Thyroid gland (tissue), 4 donors: ENCODE measurements around the gene ANKRD34A. TPM values are rescaled to one million over a fixed set of nuclear protein-coding genes. Genes with fewer than 3 reads are reported as not detected.
A peak's percentile ranks its signal among the peaks of the same experiment; 100 is the strongest.

Experiments
- DNase-seq, 2 donors: peaks; one replicate each; pipeline ENCODE4 v3.0.0-alpha.2; 2019
- H3K27ac ChIP-seq, 3 donors: fragments of 200-600 bp; sonication (generic); 1 replicate in 2 of 3; 2 replicates in 1 of 3; pipeline ENCODE4 v1.5.1; 2016 to 2019; ENCODE audit warnings: mild to moderate bottlenecking in 1 of 3, moderate library complexity in 1 of 3
- H3K27me3 ChIP-seq: fragments of 200-600 bp; sonication (generic); one replicate; pipeline ENCODE4 v1.5.1; 2019
- H3K36me3 ChIP-seq, 2 donors: fragments of 200-600 bp; sonication (generic); one replicate each; pipeline ENCODE4 v1.5.1; 2016 to 2019
- H3K4me1 ChIP-seq, 2 donors: fragments of 200-600 bp; sonication (generic); one replicate each; pipeline ENCODE4 v1.5.1; 2017 to 2019
- H3K4me3 ChIP-seq, 3 donors: fragments of 200-600 bp; sonication (generic); replicated peaks in 1 of 3; 1 replicate in 2 of 3; 2 replicates in 1 of 3; pipeline ENCODE4 v1.5.1; 2016; ENCODE audit warnings: mild to moderate bottlenecking in 1 of 3
- H3K9me3 ChIP-seq: fragments of 200-600 bp; sonication (generic); one replicate; pipeline ENCODE4 v1.5.1; 2017
- POLR2A ChIP-seq, 2 donors: fragments of 450-650 bp; IDR thresholded peaks; one replicate each; pipeline ENCODE4 v1.6.1; 2017; ENCODE audit warnings: antibody characterized with exemption in 2 of 2, mild to moderate bottlenecking in 2 of 2, moderate library complexity in 1 of 2
- WGBS, 2 donors: methylation state at CpG; one replicate each; pipeline ENCODE4 v1.1.5; 2017; 5-methylcytosine and 5-hydroxymethylcytosine counted together
- intact Hi-C: fragments of 100-400 bp; cut with DNase I; formaldehyde crosslinking; loops from one replicate; pipeline ENCODE4 v1.15.1; 2023
- total RNA-seq, 4 donors: library from RNA; depleted of rRNA; stranded (reverse); fragments of >200 nt; gene quantifications; one replicate each; pipeline ENCODE4 v1.2.3, GENCODE V29; 2016
- TF ChIP-seq, protein P1 (sequence below), 6 experiments: fragments of 200-600 bp in 3 of 6; fragments of 450-650 bp in 3 of 6; sonication (generic) in 3 of 6; IDR thresholded peaks; one replicate each; pipeline ENCODE4 v1.5.1; 2016 to 2019; ENCODE audit warnings: antibody characterized with exemption in 6 of 6, mild to moderate bottlenecking in 2 of 6, inconsistent platforms in 1 of 6, moderate library complexity in 1 of 6

The ANKRD34A gene
- total RNA-seq, 4 donors from 2014 or later, result 0.13 to 2.0 (median 0.97) TPM

DNA sequence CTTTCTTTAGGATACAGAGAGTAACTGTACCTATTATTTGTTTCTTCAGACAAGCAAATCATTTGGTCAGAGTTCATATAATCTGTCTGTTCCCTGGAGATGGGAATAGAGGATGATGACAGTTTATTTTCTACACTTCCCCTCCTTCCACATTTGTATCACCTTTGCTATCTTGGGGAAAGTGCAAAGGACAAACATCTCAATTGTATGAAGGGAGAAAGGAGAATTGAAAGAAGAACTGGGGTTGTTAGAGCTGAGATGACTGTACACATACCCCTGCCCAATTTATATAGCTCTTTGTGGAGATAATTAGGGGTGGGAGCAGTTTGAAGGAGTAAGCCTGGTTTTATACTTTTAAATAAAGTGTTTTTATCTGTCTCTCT lies 14.1 kb upstream of the ANKRD34A start:
- no peak for TF ChIP-seq POLR2A (IDR thresholded peaks at IDR 0.05)
- TF ChIP-seq, protein P1, sequence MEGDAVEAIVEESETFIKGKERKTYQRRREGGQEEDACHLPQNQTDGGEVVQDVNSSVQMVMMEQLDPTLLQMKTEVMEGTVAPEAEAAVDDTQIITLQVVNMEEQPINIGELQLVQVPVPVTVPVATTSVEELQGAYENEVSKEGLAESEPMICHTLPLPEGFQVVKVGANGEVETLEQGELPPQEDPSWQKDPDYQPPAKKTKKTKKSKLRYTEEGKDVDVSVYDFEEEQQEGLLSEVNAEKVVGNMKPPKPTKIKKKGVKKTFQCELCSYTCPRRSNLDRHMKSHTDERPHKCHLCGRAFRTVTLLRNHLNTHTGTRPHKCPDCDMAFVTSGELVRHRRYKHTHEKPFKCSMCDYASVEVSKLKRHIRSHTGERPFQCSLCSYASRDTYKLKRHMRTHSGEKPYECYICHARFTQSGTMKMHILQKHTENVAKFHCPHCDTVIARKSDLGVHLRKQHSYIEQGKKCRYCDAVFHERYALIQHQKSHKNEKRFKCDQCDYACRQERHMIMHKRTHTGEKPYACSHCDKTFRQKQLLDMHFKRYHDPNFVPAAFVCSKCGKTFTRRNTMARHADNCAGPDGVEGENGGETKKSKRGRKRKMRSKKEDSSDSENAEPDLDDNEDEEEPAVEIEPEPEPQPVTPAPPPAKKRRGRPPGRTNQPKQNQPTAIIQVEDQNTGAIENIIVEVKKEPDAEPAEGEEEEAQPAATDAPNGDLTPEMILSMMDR (IDR thresholded peaks at IDR 0.05), result no peak
- Histone ChIP-seq H3K27ac (peak overlapping the region; percentile 86 to 98 (median 96)), H3K4me3 (peak overlapping the region in 1 of 3 donors; percentile 18), H3K27me3 (no peaks in the 10 kb centered on the region), H3K36me3 (no peaks in the 10 kb centered on the region), H3K9me3 (no peaks in the 10 kb centered on the region), H3K4me1 (peaks cover 52 to 61% of the 10 kb centered on the region in 2 donors)
- intact Hi-C loops, result no loop called here
- DNase-seq, result no peak

GRCh38 chr1:145977486-145978470 lies 13.4 kb upstream of the ANKRD34A start:
- intact Hi-C loops, result no loop called here
- Histone ChIP-seq H3K36me3 (no peaks in the 10 kb centered on the region), H3K9me3 (no peaks in the 10 kb centered on the region), H3K4me3 (no peak overlapping the region), H3K27ac (peak overlapping the region; percentile 86 to 98 (median 96)), H3K4me1 (peaks cover 50 to 61% of the 10 kb centered on the region in 2 donors), H3K27me3 (no peaks in the 10 kb centered on the region)
- DNase-seq, result peak; percentile 80 to 81
- TF ChIP-seq, protein P1 (IDR thresholded peaks at IDR 0.05), result peak; percentile 59 to 96 (median 85)
- TF ChIP-seq POLR2A (IDR thresholded peaks at IDR 0.05), result no peak
- 22 to 23% methylated on average over 9 of the region's 9 CpGs for WGBS, 2 donors

- Histone ChIP-seq H3K4me3 (no peak overlapping the region), H3K4me1 (peaks cover 44 to 55% of the 10 kb centered on the region in 2 donors), H3K9me3 (no peaks in the 10 kb centered on the region), H3K27ac (peak overlapping the region in 2 of 3 donors; percentile 69 to 96), H3K27me3 (no peaks in the 10 kb centered on the region), H3K36me3 (no peaks in the 10 kb centered on the region)
- no peak for DNase-seq
- WGBS, 2 donors, result 84 to 87% methylated on average over 5 of the region's 5 CpGs
- intact Hi-C loops, result no loop called here
- no peak for TF ChIP-seq POLR2A (IDR thresholded peaks at IDR 0.05)
- TF ChIP-seq, protein P1 (IDR thresholded peaks at IDR 0.05), result no peak
These were observed 12.6 kb upstream of the ANKRD34A start for GRCh38 chr1:145977016-145977415.

GRCh38 chr1:145975216-145975615 lies 10.8 kb upstream of the ANKRD34A start:
- DNase-seq, result no peak
- H3K9me3 ChIP-seq, result no peaks in the 10 kb centered on the region
- H3K27me3 ChIP-seq, result no peaks in the 10 kb centered on the region
- no peaks in the 10 kb centered on the region for H3K36me3 ChIP-seq
- H3K27ac ChIP-seq, result no peak overlapping the region
- 79 to 85% methylated on average over 4 of the region's 4 CpGs for WGBS, 2 donors
- no peak for TF ChIP-seq POLR2A (IDR thresholded peaks at IDR 0.05)
- TF ChIP-seq, protein P1 (IDR thresholded peaks at IDR 0.05), result no peak
- intact Hi-C loops, result no loop called here
- H3K4me3 ChIP-seq, result no peak overlapping the region
- peaks cover 28 to 37% of the 10 kb centered on the region in 2 donors for H3K4me1 ChIP-seq

DNA sequence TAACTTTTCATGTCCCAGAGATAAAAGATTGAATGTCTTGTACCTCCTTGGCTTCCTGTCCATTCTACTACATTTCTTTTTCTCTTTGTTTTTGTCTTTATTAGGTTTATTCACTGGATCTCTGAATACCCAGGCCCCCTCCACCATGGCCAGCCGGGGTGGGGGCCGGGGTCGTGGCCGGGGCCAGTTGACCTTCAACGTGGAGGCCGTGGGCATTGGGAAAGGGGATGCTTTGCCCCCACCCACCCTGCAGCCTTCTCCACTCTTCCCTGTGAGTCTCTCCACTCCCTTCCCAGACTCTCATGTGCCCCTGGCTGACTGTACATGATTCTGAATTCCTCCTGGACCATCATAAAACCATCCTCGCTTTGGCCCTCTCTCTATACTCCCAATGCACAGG lies 10.3 kb upstream of the ANKRD34A start:
- no peak for TF ChIP-seq POLR2A (IDR thresholded peaks at IDR 0.05)
- TF ChIP-seq, protein P1 (IDR thresholded peaks at IDR 0.05), result no peak
- no peak overlapping the region for H3K27ac ChIP-seq
- H3K4me3 ChIP-seq, result no peak overlapping the region
- intact Hi-C loops, result no loop called here
- no peaks in the 10 kb centered on the region for H3K27me3 ChIP-seq
- 88 to 93% methylated on average over 7 of the region's 7 CpGs for WGBS, 2 donors
- no peaks in the 10 kb centered on the region for H3K9me3 ChIP-seq
- H3K36me3 ChIP-seq, result no peaks in the 10 kb centered on the region
- peaks cover 23 to 32% of the 10 kb centered on the region in 2 donors for H3K4me1 ChIP-seq
- DNase-seq, result no peak
